Nephron (organoid): ENCODE results near the gene TAMALIN.

Experiments
- H3K27ac Mint-ChIP-seq, 3 experiments: 2 replicates each; pipeline ENCODE4 v1.8.0; 2020; ENCODE audit warnings: mixed read lengths in 3 of 3, mild to moderate bottlenecking in 2 of 3, moderate library complexity in 1 of 3
- H3K27me3 Mint-ChIP-seq: 2 replicates; pipeline ENCODE4 v1.8.0; 2021; ENCODE audit warnings: low read depth, mild to moderate bottlenecking, moderate library complexity, mixed read lengths
- H3K36me3 Mint-ChIP-seq: 2 replicates; pipeline ENCODE4 v1.8.0; 2020; ENCODE audit warnings: low read depth, mixed read lengths
- H3K4me1 Mint-ChIP-seq: 2 replicates; pipeline ENCODE4 v1.8.0; 2020; ENCODE audit warnings: mixed read lengths
- H3K4me3 Mint-ChIP-seq, 3 experiments: 2 replicates each; pipeline ENCODE4 v1.8.0; 2020; ENCODE audit warnings: mild to moderate bottlenecking in 3 of 3, mixed read lengths in 3 of 3, moderate library complexity in 2 of 3
- H3K9me3 Mint-ChIP-seq: 2 replicates; pipeline ENCODE4 v1.8.0; 2020; ENCODE audit warnings: mixed read lengths
- TF ChIP-seq, protein P1 (sequence below), 3 experiments: fragments of 200-600 bp; sonication (generic); IDR thresholded peaks; one replicate each; pipeline ENCODE4 v1.5.0; 2021; ENCODE audit warnings: antibody characterized with exemption in 3 of 3; ENCODE audit not compliant: unreplicated experiment in 3 of 3

TAMALIN gene

DNA sequence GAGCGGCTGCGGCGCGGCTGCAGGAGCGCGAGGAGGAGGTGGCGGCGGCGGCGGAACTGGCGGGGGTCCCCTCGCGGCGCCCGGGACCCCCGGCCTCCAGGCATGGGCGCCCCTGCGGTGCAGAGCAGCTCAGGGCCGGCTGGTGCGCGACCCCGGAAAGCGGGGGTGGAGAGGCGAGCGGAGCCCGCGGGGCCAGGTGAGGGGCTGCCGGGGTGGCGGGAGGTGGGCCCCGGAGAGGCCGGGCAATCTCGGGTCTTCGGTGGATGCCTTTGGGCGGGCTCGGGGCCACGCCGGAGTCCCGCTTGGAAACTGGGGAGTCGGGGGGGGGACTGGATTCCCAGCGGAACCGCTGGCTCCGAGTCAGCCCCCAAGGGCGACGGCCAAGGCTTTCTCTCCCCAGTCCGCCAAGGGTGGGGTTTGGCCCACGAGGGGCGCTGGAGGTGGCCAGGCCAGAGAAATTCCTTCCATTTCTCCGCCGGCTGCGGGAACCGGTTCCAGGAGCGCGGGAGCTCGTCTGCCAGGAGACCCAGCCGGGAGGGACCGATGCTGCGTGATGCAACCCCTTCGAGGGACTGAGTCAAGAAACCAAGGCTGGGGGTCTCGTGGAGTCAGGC is 30.6 kb downstream of the TAMALIN start:
- peak overlapping the region; percentile 78 to 86 (median 86) for H3K4me3 Mint-ChIP-seq
- peaks cover 31% of the 10 kb centered on the region for H3K27me3 Mint-ChIP-seq
- TF ChIP-seq, protein P1, sequence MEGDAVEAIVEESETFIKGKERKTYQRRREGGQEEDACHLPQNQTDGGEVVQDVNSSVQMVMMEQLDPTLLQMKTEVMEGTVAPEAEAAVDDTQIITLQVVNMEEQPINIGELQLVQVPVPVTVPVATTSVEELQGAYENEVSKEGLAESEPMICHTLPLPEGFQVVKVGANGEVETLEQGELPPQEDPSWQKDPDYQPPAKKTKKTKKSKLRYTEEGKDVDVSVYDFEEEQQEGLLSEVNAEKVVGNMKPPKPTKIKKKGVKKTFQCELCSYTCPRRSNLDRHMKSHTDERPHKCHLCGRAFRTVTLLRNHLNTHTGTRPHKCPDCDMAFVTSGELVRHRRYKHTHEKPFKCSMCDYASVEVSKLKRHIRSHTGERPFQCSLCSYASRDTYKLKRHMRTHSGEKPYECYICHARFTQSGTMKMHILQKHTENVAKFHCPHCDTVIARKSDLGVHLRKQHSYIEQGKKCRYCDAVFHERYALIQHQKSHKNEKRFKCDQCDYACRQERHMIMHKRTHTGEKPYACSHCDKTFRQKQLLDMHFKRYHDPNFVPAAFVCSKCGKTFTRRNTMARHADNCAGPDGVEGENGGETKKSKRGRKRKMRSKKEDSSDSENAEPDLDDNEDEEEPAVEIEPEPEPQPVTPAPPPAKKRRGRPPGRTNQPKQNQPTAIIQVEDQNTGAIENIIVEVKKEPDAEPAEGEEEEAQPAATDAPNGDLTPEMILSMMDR (IDR thresholded peaks at IDR 0.05; ENCODE audit: unreplicated experiment in 3 of 3) = no peak
- no peaks in the 10 kb centered on the region for H3K9me3 Mint-ChIP-seq
- H3K36me3 Mint-ChIP-seq = no peaks in the 10 kb centered on the region
- H3K27ac Mint-ChIP-seq = no peak overlapping the region
- peaks cover 65% of the 10 kb centered on the region for H3K4me1 Mint-ChIP-seq

DNA sequence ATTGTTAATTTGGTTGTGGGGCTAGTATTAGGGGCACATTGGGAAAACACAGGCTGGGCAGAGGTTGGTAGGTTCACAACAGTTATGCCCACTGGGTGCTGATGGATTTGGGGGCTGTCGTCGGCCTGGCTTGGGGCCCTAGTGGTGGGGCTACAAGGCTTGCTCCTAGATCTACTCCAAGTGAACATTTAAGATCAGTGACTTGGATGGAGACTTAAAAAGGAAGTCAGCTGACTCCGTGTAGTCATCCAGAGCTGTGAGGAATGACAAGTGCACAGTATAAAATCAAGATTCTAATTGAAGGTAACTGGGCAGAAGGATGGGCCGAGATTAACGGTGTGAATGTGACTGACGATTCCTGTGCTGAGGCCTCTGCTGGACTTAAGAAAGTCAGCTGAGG is 31.7 kb downstream of the TAMALIN start:
- H3K27ac Mint-ChIP-seq = peak overlapping the region in 2 of 3 experiments; percentile 20 to 88
- H3K4me1 Mint-ChIP-seq = peaks cover 57% of the 10 kb centered on the region
- H3K4me3 Mint-ChIP-seq = peak overlapping the region; percentile 78 to 86 (median 86)
- H3K36me3 Mint-ChIP-seq = no peaks in the 10 kb centered on the region
- H3K27me3 Mint-ChIP-seq = peaks cover 31% of the 10 kb centered on the region
- TF ChIP-seq, protein P1 (IDR thresholded peaks at IDR 0.05; ENCODE audit: unreplicated experiment in 3 of 3) = no peak
- no peaks in the 10 kb centered on the region for H3K9me3 Mint-ChIP-seq

GRCh38 chr12:52041035-52041434 is 34.3 kb downstream of the TAMALIN start:
- TF ChIP-seq, protein P1 (IDR thresholded peaks at IDR 0.05; ENCODE audit: unreplicated experiment in 3 of 3) = no peak
- peaks cover 20% of the 10 kb centered on the region for H3K27me3 Mint-ChIP-seq

GRCh38 chr12:52041695-52042123 is 35.0 kb downstream of the TAMALIN start:
- Mint-ChIP-seq H3K9me3 (no peaks in the 10 kb centered on the region), H3K4me3 (peak overlapping the region in 2 of 3 experiments; percentile 32 to 44), H3K27ac (no peak overlapping the region), H3K36me3 (no peaks in the 10 kb centered on the region), H3K27me3 (peaks cover 18% of the 10 kb centered on the region), H3K4me1 (peaks cover 36% of the 10 kb centered on the region)
- TF ChIP-seq, protein P1 (IDR thresholded peaks at IDR 0.05; ENCODE audit: unreplicated experiment in 3 of 3) = no peak

More at GRCh38 chr12:52041035-52041434, 34.3 kb downstream of the TAMALIN start:
- H3K4me3 Mint-ChIP-seq = peak overlapping the region in 1 of 3 experiments; percentile 22
- no peak overlapping the region for H3K27ac Mint-ChIP-seq
- no peaks in the 10 kb centered on the region for H3K36me3 Mint-ChIP-seq
- H3K9me3 Mint-ChIP-seq = no peaks in the 10 kb centered on the region
- peaks cover 41% of the 10 kb centered on the region for H3K4me1 Mint-ChIP-seq

DNA sequence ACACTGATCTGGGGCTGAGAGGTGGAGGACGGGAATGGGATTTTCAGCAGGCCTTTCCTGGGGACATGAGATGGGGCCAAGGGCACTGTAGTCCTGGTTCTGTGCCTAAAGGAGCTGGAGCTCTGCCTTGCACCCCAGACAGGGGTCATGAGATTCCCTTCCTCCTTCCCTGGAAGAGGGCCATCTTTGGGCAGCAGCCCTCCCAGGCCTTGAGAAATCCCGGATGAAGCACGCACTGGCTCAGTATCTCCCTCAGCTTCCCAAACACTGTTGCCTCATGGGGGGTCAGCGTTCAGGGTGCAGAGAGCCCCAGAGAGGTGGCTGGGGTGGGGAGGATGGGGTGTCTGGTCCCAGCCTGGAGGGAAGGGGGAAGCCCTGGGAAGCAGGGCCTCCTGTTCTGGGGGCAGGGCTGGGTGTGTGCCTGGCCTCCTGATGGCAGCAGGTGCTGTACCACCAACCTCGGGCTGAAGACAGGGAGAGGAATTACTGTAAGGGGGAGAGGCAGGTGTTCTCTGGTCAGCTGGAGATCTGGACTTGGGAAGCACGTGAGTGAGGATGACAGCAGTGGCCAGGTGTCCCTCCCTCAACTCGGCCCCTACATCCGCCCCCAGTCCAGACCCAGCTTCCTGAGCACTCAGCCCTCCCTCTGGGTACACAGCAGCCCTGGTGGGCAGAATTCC is 36.1 kb downstream of the TAMALIN start:
- TF ChIP-seq, protein P1 (IDR thresholded peaks at IDR 0.05; ENCODE audit: unreplicated experiment in 3 of 3) = no peak
- Mint-ChIP-seq H3K4me1 (peaks cover 36% of the 10 kb centered on the region), H3K27me3 (peaks cover 18% of the 10 kb centered on the region), H3K36me3 (no peaks in the 10 kb centered on the region), H3K27ac (no peak overlapping the region), H3K4me3 (no peak overlapping the region), H3K9me3 (no peaks in the 10 kb centered on the region)
